Muscle layer of duodenum (tissue), 2 donors: ENCODE results near the gene RCVRN.

Source experiments
- H3K27ac ChIP-seq: one replicate; pipeline ENCODE4 v1.7.0; 2013; ENCODE audit warnings: mild to moderate bottlenecking, low read length
- H3K27me3 ChIP-seq: one replicate; pipeline ENCODE4 v1.7.0; 2013; ENCODE audit warnings: low read depth, mild to moderate bottlenecking, control low read depth, low read length
- H3K36me3 ChIP-seq, 2 donors: one replicate each; pipeline ENCODE4 v1.7.0; 2013; ENCODE audit warnings: low read length in 2 of 2, control low read depth in 1 of 2, mild to moderate bottlenecking in 1 of 2; ENCODE audit not compliant: insufficient read depth in 2 of 2, control insufficient read depth in 1 of 2
- H3K4me1 ChIP-seq, 2 donors: one replicate each; pipeline ENCODE4 v1.7.0; 2013; ENCODE audit warnings: low read length in 2 of 2, mild to moderate bottlenecking in 2 of 2, control low read depth in 1 of 2, moderate library complexity in 1 of 2; ENCODE audit not compliant: insufficient read depth in 2 of 2, control insufficient read depth in 1 of 2
- H3K4me3 ChIP-seq, 2 donors: one replicate each; pipeline ENCODE4 v1.7.0; 2013; ENCODE audit warnings: low read length in 2 of 2, low read depth in 1 of 2, mild to moderate bottlenecking in 1 of 2
- H3K9me3 ChIP-seq, 2 donors: one replicate each; pipeline ENCODE4 v1.7.0; 2013; ENCODE audit warnings: low read length in 2 of 2, control low read depth in 1 of 2, mild to moderate bottlenecking in 1 of 2; ENCODE audit not compliant: control insufficient read depth in 1 of 2
- donor health status: healthy.

The RCVRN gene

DNA sequence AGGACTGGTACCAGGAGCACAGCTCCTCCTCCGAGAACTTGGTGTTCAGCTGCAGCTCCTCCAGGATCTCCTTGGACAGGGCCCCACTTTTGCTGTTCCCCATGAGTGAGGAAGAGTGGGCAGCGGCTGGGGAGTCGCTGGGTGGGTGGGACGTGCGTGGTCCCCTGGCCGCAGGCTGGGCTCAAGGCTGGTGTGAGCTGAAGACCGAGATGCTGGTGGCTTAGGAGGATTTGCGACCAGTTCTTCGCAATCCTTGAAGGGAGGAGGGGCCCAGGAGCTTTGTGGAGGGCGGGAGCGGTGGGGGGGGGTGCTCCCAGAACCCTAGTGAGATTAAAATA is at the start of gene RCVRN:
Gene RCVRN, minus strand, starts transcription at position 194 of the 338 bp plus-strand sequence. Its CDS starts 91 bp downstream, at position 103.
- Histone ChIP-seq H3K9me3 (no peaks in the 10 kb centered on the region), H3K27me3 (no peaks in the 10 kb centered on the region), H3K27ac (no peak within 1 kb of the TSS), H3K4me3 (no peak within 1 kb of the TSS), H3K36me3 (no peaks in the 10 kb centered on the region), H3K4me1 (peaks cover 4 to 14% of the 10 kb centered on the region in 2 donors)

DNA sequence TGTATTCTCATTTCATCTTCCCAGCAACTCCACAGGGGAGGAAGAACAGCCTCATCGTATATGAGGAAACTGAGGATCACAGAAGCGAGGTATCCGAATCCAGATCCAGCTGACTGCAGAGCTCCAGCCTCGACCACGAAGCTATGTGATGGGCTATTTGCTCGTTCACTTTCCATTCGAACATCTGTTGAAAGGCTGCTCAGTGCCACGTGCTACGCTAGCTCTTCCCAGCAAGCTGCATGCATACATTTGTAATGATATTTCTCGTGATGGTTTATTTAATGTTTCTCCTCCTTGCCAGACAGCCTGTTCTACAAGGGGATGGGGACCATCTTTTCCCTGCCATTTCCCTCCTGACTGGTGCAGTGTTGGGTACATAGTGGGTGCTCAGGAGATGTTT is 48.4 kb upstream of the RCVRN start:
- H3K4me3 ChIP-seq, result no peak overlapping the region
- H3K4me1 ChIP-seq, result peaks cover 0 to 7% of the 10 kb centered on the region in 2 donors
- peaks cover 0 to 15% of the 10 kb centered on the region in 2 donors for H3K36me3 ChIP-seq
- H3K9me3 ChIP-seq, result no peaks in the 10 kb centered on the region
- H3K27me3 ChIP-seq, result no peaks in the 10 kb centered on the region
- H3K27ac ChIP-seq, result no peak overlapping the region

DNA sequence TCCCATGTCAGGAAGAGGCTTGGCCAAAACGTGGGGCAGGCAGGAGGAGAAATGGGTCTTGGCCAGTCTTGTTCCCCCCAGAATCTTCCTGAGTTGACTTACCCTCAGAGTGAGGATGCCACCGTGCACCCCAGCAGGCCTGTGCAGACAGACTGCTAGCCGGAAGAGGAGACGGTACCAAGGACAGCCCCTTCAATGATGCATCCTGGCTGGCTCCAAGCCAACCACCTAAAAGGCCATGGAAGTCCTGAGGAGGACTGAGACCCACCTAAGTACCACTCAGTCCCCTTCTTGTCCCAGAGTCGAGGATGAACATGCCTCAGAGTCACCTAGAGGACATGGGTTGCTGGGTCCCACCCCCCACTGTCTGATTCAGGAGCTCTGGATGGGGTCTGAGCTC is 46.7 kb upstream of the RCVRN start:
- Histone ChIP-seq H3K27ac (no peak overlapping the region), H3K36me3 (peaks cover 2 to 3% of the 10 kb centered on the region in 2 donors), H3K9me3 (no peaks in the 10 kb centered on the region), H3K4me3 (no peak overlapping the region), H3K4me1 (peaks cover 0 to 7% of the 10 kb centered on the region in 2 donors), H3K27me3 (no peaks in the 10 kb centered on the region)

DNA sequence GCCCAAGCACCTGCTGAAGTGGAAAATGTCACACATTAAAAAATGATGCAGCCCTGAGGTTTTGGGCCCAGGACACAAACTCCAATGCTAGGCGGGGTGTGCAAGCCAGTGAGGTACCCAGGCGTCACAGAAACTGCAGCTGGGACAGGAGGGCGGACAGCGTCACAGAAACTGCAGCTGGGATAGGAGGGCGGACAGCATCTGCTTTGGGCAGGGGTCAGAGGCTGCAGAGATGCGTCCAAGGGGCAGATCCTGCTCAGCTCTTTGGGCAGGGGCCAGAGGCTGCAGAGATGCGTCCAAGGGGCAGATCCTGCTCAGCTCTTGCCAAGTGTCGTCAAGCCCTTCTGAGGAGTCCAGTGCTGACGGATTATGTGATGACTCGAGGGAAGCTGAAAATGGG is 43.9 kb upstream of the RCVRN start:
- Histone ChIP-seq H3K27me3 (no peaks in the 10 kb centered on the region), H3K27ac (no peak overlapping the region), H3K4me1 (peaks cover 0 to 7% of the 10 kb centered on the region in 2 donors)

DNA sequence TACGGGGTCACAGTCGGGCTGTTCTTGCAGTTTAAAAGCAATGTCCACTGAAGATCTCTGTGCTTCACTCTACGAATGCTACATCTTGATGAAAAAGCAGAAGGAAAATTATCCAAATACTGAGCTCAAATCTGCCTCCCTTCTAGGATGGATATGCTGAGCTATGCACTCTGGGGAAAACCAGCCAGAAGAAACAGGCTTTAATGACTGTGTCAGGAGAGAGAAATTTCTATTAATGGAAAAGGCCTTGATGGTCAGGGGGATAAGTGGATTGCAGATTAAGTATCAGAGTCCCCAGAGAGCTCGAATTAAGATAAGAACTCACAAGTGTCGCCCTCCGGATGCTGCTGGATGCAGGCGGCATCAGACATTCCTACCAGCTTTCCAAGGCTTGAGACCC is 39.6 kb upstream of the RCVRN start:
- Histone ChIP-seq H3K4me1 (peaks cover 0 to 7% of the 10 kb centered on the region in 2 donors), H3K9me3 (no peaks in the 10 kb centered on the region), H3K27me3 (no peaks in the 10 kb centered on the region), H3K4me3 (no peak overlapping the region), H3K27ac (no peak overlapping the region), H3K36me3 (peaks cover 9 to 44% of the 10 kb centered on the region in 2 donors)

More for the DNA sequence above, 43.9 kb upstream of the RCVRN start:
- Histone ChIP-seq H3K4me3 (no peak overlapping the region), H3K36me3 (peaks cover 9 to 17% of the 10 kb centered on the region in 2 donors), H3K9me3 (no peaks in the 10 kb centered on the region)

DNA sequence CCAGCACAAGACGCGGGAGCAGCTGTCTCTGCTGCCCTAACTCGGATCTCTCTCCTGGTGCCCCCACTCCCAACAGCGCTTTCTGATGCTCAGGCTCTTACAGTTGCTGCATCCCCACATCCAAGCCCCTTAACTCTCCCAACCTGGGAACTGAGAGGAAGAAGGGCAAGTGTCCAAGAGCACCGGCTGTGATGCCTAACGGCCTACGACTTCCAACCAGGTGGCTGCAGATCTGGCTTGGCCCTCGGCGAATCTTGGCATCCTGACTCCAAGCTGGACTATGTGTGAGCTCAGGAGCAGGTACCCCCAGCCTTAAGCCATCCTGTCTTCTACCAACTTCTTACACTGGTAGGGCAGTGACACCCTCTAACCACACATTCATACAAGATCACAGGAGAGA is 38.3 kb upstream of the RCVRN start:
- peaks cover 16 to 54% of the 10 kb centered on the region in 2 donors for H3K36me3 ChIP-seq
- H3K27ac ChIP-seq, result no peak overlapping the region
- peaks cover 0 to 3% of the 10 kb centered on the region in 2 donors for H3K9me3 ChIP-seq
- H3K4me3 ChIP-seq, result no peak overlapping the region
- no peaks in the 10 kb centered on the region for H3K4me1 ChIP-seq
- no peaks in the 10 kb centered on the region for H3K27me3 ChIP-seq

DNA sequence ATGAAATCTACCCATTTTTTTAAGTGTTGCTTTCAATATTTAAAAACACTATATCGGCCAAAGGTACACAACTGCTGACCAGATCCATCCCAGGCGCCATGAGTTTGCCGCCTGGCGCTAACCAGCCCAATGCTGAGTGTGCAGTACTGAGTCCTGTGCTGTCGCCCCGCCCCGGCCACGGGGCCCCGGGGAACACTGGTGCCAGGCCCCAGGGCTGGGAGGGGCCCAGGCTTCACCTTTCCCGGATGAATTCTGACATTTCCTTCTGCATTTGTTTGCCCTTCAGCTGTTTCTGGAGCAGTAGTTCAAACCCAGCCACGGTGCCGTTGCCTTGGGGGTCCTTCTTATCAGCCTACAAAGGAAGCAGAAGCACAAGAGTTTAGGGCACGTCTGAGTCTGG is 37.8 kb upstream of the RCVRN start:
- Histone ChIP-seq H3K9me3 (peaks cover 0 to 6% of the 10 kb centered on the region in 2 donors), H3K27me3 (no peaks in the 10 kb centered on the region), H3K4me1 (no peaks in the 10 kb centered on the region), H3K4me3 (no peak overlapping the region), H3K27ac (no peak overlapping the region), H3K36me3 (peaks cover 16 to 54% of the 10 kb centered on the region in 2 donors)

DNA sequence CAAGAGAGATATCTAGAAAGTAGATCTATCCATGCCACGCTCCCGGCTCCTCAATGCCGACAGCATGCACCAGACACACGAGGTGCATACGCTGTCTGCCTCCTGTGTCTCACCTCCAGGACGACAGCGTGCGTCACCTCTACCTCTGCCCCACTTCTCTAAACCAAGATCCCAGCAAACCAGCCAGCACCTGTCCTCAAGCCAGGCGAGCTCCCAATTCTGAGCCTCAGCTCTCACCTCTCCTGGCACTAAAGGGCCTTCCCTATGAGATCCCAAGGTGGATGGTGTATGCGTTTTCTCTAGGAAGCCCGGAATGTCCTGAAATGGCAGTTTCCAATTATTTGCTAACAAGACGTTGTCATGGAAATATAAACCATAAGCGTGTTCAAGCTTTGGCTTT is 36.2 kb upstream of the RCVRN start:
- Histone ChIP-seq H3K4me3 (no peak overlapping the region), H3K4me1 (no peaks in the 10 kb centered on the region), H3K27ac (no peak overlapping the region), H3K9me3 (peaks cover 0 to 7% of the 10 kb centered on the region in 2 donors), H3K27me3 (no peaks in the 10 kb centered on the region), H3K36me3 (peaks cover 10 to 47% of the 10 kb centered on the region in 2 donors)

DNA sequence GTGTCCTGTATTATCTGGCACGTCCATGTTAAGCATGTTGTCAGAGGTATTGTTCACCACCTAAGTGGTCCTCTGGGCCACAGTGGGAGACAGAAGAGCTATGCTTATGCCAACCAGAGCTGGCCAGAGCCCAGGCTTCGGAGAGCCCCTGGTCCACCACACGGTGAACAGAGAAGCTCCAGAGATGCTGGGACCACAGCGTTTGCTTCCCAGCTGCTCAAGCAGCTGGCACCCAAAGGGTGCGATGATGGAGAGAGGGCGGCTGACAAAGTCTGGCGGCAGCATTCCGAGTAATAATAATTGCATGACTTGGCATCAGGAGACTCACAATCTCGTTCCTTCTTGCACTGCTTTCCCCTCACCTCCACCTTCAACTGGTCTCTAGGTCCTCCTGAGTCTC is 35.8 kb upstream of the RCVRN start:
- H3K27me3 ChIP-seq, result no peaks in the 10 kb centered on the region
- H3K4me1 ChIP-seq, result no peaks in the 10 kb centered on the region
- peaks cover 9 to 43% of the 10 kb centered on the region in 2 donors for H3K36me3 ChIP-seq
- peaks cover 0 to 7% of the 10 kb centered on the region in 2 donors for H3K9me3 ChIP-seq
- H3K27ac ChIP-seq, result no peak overlapping the region
- no peak overlapping the region for H3K4me3 ChIP-seq

DNA sequence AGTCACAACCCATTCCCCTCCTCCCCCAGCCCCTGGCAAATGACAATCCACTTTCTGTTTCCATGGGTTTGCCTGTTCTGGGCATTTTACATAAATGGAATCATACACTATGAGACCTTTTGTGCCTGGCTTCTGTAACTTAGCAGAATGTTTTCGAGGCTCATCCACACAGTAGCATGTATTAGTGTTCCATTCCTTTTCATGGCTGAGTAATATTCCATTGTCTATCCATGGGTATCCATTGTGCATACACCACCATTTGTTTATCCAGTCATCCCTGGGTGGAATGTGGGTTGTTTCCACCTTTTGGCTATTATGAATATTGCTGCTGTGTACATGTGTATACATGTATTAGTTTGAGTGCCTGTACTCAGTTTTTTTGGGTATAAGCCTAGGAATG is 33.7 kb upstream of the RCVRN start:
- no peak overlapping the region for H3K27ac ChIP-seq
- H3K36me3 ChIP-seq, result peaks cover 10 to 36% of the 10 kb centered on the region in 2 donors
- no peaks in the 10 kb centered on the region for H3K27me3 ChIP-seq
- H3K4me3 ChIP-seq, result no peak overlapping the region
- no peaks in the 10 kb centered on the region for H3K4me1 ChIP-seq
- peaks cover 0 to 7% of the 10 kb centered on the region in 2 donors for H3K9me3 ChIP-seq

DNA sequence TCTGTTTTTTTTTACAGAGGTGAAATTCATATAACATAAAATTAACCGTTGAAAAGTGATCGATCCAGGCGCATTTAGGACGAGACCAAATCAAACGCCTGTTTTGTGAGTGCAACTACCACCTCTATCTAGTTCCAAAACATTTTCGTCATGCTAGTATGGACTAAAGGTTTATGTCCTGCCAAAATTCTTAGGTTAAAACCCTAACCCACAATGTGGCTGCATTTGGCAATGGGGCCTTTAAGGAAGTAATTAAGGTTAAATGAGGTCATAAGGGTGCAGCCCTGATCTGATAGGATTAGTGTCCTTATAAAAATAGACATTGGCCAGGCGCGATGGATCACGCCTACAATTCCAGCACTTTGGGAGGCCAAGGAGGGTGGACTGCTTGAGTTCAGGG is 32.8 kb upstream of the RCVRN start:
- H3K9me3 ChIP-seq, result peaks cover 0 to 7% of the 10 kb centered on the region in 2 donors
- H3K4me3 ChIP-seq, result no peak overlapping the region
- H3K4me1 ChIP-seq, result no peaks in the 10 kb centered on the region
- peaks cover 10 to 30% of the 10 kb centered on the region in 2 donors for H3K36me3 ChIP-seq
- H3K27me3 ChIP-seq, result no peaks in the 10 kb centered on the region
- no peak overlapping the region for H3K27ac ChIP-seq

DNA sequence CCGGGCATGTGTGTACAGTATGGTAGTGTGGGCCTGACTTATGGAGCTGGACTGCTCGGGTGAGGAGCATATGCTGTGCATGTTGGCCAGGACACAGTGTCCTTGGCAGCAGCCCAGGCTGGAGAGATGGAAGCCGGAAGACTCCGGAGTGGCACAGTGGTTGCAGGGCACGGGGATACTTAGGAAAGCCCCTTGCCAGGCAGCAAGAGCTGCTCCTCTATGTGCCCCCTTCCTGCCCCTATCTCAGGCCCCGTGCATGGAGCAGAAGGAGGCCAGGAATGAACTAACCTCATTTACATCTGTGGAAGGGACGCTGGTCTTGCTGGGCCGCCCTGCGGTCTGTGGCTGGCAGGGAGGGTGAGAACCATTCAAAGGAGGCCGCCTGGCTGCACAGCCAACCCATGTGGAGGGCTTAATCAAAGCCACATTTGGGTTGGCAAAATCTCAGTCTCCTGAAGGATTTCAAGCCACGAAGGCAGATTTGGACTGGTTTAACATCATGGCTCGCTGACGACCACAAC is 32.2 kb upstream of the RCVRN start:
- Histone ChIP-seq H3K27ac (no peak overlapping the region), H3K27me3 (no peaks in the 10 kb centered on the region), H3K36me3 (peaks cover 10 to 27% of the 10 kb centered on the region in 2 donors), H3K4me1 (no peaks in the 10 kb centered on the region), H3K9me3 (peaks cover 0 to 7% of the 10 kb centered on the region in 2 donors), H3K4me3 (no peak overlapping the region)
